ENCODE results near the gene APLP2. TPM values are rescaled to one million over a fixed set of nuclear protein-coding genes. Genes with fewer than 3 reads are reported as not detected.

APLP2 gene
- 719 and 768 TPM in 2 replicates for total RNA-seq

DNA sequence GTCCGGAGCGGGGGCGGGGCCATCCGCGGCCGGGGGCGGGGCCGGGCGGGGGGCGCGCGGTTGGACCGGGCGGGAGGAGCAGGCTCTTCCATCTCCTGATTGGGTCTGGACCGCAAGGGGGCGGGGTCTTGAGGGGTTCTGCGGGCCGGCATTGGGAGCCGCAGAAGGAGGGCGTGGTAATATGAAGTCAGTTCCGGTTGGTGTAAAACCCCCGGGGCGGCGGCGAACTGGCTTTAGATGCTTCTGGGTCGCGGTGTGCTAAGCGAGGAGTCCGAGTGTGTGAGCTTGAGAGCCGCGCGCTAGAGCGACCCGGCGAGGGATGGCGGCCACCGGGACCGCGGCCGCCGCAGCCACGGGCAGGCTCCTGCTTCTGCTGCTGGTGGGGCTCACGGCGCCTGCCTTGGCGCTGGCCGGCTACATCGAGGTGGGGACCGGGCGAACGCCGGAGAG, at the start of gene APLP2:
Gene APLP2, plus strand, starts transcription at position 236 of the 450 bp plus-strand sequence. Its CDS starts 84 bp downstream, at position 320.

DNA sequence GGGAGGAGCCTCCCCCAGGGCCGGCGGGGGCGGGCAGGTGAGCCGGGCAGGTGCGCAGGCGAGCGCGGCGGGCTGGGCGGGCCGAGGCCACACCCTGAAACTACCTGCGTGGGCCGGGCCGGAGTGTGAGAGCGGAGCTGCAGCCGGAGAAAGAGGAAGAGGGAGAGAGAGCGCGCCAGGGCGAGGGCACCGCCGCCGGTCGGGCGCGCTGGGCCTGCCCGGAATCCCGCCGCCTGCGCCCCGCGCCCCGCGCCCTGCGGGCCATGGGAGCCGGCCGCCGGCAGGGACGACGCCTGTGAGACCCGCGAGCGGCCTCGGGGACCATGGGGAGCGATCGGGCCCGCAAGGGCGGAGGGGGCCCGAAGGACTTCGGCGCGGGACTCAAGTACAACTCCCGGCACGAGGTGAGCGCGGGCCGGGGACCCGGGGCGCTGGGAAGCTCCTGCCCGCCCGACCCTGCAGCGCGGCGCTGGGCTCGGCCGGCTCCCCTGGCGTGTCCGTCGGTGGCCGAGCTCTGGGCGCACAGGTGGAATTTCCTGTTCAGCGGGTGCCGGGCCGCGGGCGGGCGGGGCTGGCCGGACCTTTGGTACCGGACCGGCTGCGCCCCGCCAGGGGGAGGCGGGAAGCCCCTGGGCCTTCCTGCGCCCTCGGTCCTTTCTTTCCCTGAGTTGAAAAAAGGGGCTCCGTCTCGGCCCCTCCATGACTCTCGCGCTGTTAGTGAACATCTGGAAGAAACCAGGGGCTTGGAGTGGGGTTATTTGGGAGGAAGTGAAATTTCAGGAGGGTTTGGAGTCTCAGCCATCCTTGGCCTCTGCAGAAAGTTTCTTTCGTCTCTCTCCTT, 90.2 kb downstream of the APLP2 start, which contains the start of gene ST14:
Gene ST14, plus strand, starts transcription at position 126 of the 841 bp plus-strand sequence. Its CDS starts 198 bp downstream, at position 324.

Other genes with a start within 250 kb of the APLP2 start
- 22.7 and 24.6 TPM in 2 replicates for gene NFRKB, start 174.3 kb upstream of the APLP2 start, total RNA-seq
- gene PRDM10, start 67.1 kb upstream of the APLP2 start, total RNA-seq = 4.8 and 5.8 TPM in 2 replicates
- 0.17 TPM in 1 of 2 replicates, not detected in the other for gene ST14, start 89.9 kb downstream of the APLP2 start, total RNA-seq
- 30.7 and 40.2 TPM in 2 replicates for gene ZBTB44, start 245.0 kb downstream of the APLP2 start, total RNA-seq